GM18517 (cell line): ENCODE measurements around the gene MAGI2.

Experiments used
- ATAC-seq: cut with Tn5 transposase; IDR thresholded peaks from one replicate; pipeline ENCODE4 v1.9.1; 2021; ENCODE audit warnings: mild to moderate bottlenecking, moderate library complexity; ENCODE audit not compliant: unreplicated experiment

The MAGI2 gene

DNA sequence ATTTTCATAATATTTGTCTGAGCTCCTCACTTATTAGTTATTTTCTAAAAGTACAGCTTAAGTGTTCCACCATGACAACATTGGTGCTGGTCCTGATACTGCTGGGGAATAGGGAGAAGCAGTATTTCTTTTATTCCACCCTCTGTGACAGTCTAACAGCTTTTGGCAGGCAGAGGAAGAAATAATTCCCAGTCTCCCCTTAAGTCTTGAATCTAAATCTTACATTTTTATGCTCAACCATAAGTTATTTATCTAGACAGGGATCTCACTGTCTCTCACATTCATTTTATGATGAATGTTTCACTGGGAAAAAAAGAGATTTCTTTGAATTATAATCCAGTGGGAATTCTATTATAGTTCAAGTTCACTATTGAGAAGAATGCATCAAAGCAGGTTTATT is 71.5 kb downstream of the MAGI2 start:
- no peak for ATAC-seq

DNA sequence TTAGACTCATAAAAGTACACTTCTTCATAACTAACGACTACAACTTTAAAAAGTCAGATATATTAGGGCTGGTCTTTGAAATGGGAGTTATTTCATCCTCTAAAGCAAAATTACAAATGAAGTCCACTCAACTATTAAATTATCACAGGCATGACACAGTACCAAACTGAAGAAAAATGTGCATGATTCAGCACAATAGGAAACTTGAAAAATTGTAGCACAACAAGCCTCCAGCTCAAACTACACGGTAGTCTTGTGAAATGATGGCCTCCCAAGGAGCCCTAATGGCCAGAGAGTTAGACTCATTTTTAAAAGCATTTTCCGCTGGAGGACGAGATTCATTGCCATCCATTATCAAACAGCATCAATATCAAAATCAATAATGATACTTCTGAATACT is 76.4 kb downstream of the MAGI2 start:
- no peak for ATAC-seq

GRCh38 chr7:79376299-79377025 is 77.0 kb downstream of the MAGI2 start:
- ATAC-seq: no peak

DNA sequence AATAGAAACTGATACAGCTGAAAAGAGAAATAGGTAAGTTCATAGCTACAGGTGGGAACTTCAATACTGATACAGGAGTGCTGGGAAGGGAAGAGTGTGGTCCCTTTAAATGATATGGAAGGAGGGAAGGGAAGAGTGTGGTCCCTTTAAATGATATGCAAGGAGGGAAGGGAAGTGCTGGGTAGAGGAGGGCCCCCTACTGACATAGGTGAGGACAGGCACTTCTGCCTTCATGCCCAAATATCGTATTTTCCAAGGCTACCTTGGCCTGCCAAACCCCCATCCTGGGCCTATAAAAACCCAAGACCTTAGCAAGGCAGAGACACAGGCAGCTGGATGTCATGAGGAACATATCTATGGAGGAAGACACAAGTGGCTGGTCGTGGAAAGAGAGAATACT is 92.3 kb downstream of the MAGI2 start:
- no peak for ATAC-seq

- ATAC-seq: no peak
These were observed 93.6 kb downstream of the MAGI2 start for GRCh38 chr7:79359827-79360226.

GRCh38 chr7:79357101-79357500 is 96.4 kb downstream of the MAGI2 start:
- ATAC-seq: no peak

DNA sequence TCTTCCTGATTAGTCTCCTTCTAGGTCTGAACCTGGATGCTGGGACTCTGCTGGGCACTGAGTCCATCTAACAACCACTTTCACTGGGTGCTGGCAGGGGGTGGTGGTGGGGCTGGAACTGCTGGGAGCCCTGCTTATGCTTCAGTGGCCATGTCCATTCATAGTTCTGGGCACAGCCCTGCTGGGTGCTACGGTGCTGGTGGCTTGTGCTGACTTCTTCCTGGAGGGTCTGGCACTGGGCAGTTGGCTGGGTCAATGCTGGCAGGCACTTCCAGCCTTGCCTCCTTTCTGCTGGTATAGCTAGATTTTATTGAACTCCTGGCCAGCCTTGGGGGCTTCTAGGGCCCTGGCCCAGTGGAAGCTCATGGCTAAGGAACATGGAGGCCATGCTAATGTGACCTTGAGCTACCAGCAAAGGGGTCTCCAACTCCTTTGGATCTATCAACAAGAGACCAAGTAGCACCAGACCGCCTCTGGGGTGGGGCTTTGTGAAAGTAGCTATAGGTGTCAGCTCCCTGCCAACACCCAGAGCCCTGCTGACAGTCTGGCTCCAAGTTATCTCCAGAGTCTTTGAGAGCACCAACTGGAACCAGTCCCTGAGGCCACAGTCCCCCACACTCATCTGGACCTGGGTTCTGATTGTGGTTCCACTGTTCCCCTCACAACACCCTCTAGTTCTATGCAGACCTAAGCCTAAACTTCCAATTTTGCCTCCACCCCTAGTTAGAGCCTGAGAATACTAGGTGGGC is 99.6 kb downstream of the MAGI2 start:
- ATAC-seq: no peak

GRCh38 chr7:79352323-79352722 is 101.1 kb downstream of the MAGI2 start:
- ATAC-seq: no peak

GRCh38 chr7:79347351-79347750 is 106.1 kb downstream of the MAGI2 start:
- ATAC-seq: no peak

GRCh38 chr7:79341902-79342301 is 111.6 kb downstream of the MAGI2 start:
- ATAC-seq: no peak

- ATAC-seq: no peak
These were observed 113.3 kb downstream of the MAGI2 start for GRCh38 chr7:79340212-79340611.

- no peak for ATAC-seq
These were observed 114.1 kb downstream of the MAGI2 start for GRCh38 chr7:79339208-79339925.

GRCh38 chr7:79337717-79338116 is 115.8 kb downstream of the MAGI2 start:
- no peak for ATAC-seq

- ATAC-seq: no peak
These were observed 118.6 kb downstream of the MAGI2 start for GRCh38 chr7:79334841-79335240.

DNA sequence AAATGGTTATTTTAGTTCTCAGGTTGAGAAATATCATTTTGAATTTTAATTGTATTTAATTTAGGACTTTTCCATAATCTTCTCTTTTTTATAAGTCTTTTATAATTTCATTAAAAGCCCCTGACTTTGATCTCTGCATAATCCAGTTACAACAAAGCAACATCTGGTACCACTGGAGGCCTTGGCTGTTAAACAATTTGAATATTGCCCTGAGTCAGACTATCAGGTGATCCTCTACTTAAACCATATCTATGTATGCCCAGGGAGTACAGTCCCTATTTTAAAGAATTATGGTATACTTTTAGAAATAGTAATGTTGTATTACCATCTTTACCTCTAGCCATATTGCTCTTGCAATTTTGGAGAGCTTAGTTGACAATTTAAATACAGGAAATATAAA is 119.1 kb downstream of the MAGI2 start:
- ATAC-seq: no peak

DNA sequence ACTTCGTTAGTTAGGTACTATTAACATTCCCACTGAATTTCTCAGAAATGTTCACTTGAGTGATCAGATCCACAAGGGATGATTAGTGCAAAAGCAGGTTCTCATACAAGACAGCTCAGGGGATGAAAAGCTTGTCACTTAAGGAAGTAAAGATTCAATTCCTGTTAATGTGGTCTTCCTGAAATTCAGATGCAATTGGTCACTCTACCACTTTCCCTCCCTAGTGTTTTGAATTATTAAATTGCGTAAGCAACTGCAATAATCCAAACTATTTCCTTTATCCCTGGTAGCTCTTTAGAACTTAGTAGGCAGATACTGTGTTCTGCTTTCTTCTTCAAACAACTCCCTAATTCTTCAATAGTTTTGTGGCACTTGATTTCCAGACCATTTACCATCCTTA is 121.4 kb downstream of the MAGI2 start:
- no peak for ATAC-seq

DNA sequence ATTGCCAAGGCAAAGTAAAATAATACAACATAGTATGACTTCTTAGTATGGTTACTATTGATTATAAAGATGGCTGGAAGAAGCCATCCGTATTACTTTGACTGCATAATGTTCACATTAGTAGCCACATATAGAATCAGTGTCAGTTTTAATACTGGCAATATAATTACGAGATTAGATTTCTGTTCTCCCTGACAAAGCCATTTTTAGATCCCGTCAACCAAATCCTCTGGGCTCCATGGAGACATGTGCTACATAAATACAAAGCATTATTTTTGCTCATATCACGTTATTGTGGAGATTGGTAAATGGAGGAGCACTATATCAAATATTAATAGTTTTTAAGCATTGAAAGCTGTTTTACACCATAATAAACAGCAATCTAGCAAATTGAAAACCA is 124.0 kb downstream of the MAGI2 start:
- no peak for ATAC-seq

GRCh38 chr7:79320741-79321473 is 132.6 kb downstream of the MAGI2 start:
- no peak for ATAC-seq

GRCh38 chr7:79319369-79319768 is 134.1 kb downstream of the MAGI2 start:
- no peak for ATAC-seq

GRCh38 chr7:79317728-79318127 is 135.7 kb downstream of the MAGI2 start:
- ATAC-seq: no peak

DNA sequence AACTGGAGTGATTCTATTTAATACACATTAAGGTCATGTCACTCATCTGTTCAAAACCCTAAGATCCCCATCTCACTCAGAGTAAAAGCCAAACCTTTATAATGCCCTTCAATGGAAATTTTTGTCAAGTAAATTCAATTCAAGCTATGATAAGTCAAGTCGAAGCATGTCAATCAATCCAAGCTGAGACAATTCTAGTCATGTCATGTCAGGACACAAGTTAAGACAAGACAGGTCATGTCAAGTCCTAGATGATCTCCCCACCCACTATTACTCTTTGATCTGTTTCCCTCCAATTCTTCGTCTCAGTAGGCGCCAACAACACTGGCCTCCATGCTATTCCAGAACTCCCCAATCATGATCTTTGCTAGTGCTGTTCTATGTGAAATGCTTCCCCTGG is 141.4 kb downstream of the MAGI2 start:
- no peak for ATAC-seq
